H1 (cell line): ENCODE data around the gene EIPR1. TPM values are rescaled to one million over a fixed set of nuclear protein-coding genes. Genes with fewer than 3 reads are reported as not detected.

Experiments
- CTCF ChIA-PET: fragments of 300-600 bp; sonication (Branson Sonifier 250); formaldehyde crosslinking; loops from one replicate; lab custom pipeline; 2021; ENCODE audit not compliant: partially characterized antibody; lab: Charles Lee
- POLR2A ChIA-PET: fragments of 300-600 bp; sonication (Branson Sonifier 250); formaldehyde crosslinking; loops from one replicate; lab custom pipeline; 2021; ENCODE audit warnings: inconsistent platforms; ENCODE audit not compliant: partially characterized antibody; lab: Charles Lee
- DNase-seq, 2 experiments: peaks; one replicate each; pipeline versions ENCODE4 v3.0.0 to v3.0.0-alpha.2; 2010 to 2022; ENCODE audit warnings: low spot score in 2 of 2, low read depth in 1 of 2, mixed read lengths in 1 of 2
- FAIRE-seq: peaks from 2 replicates; lab custom pipeline; 2011; peaks lifted over from hg19 to GRCh38; lab: Jason Lieb, UNC
- H2AFZ ChIP-seq: 2 replicates; pipeline ENCODE4 v1.8.1; 2012; ENCODE audit warnings: low read length, inconsistent platforms
- H2AK5ac ChIP-seq: 2 replicates; pipeline ENCODE4 v1.6.1; 2013; ENCODE audit warnings: low read depth, low read length
- H2BK120ac ChIP-seq: replicated peaks from 2 replicates; pipeline ENCODE3; 2013; ENCODE audit warnings: low read depth, low read length, inconsistent platforms
- H2BK12ac ChIP-seq: 2 replicates; pipeline ENCODE4 v1.6.1; 2013; ENCODE audit warnings: low read depth, low read length
- H2BK15ac ChIP-seq: 2 replicates; pipeline ENCODE4 v1.6.1; 2013; ENCODE audit warnings: low read length
- H2BK20ac ChIP-seq: 2 replicates; pipeline ENCODE4 v1.6.1; 2013; ENCODE audit warnings: low read length
- H2BK5ac ChIP-seq: 2 replicates; pipeline ENCODE4 v1.6.1; 2013; ENCODE audit warnings: low read depth, low read length
- H3K14ac ChIP-seq: 2 replicates; pipeline ENCODE4 v1.6.1; 2013; ENCODE audit warnings: inconsistent platforms; ENCODE audit not compliant: insufficient read length
- H3K18ac ChIP-seq: 2 replicates; pipeline ENCODE4 v1.6.1; 2013; ENCODE audit warnings: low read length; ENCODE audit errors: extremely low read depth
- H3K23ac ChIP-seq: 2 replicates; pipeline ENCODE4 v1.6.1; 2013; ENCODE audit warnings: inconsistent platforms; ENCODE audit not compliant: insufficient read length
- H3K23me2 ChIP-seq: 2 replicates; pipeline ENCODE4 v1.6.1; 2013; ENCODE audit warnings: low read depth, low read length
- H3K27ac ChIP-seq: 2 replicates; pipeline ENCODE4 v1.6.1; 2011; ENCODE audit warnings: low read depth, low read length, inconsistent platforms
- H3K27me3 ChIP-seq, 4 experiments: replicated peaks in 1 of 4; 1 replicate in 1 of 4; 2 replicates in 3 of 4; pipeline versions ENCODE4 v1.6.1 to v1.8.1; 2011 to 2013; ENCODE audit warnings: low read length in 3 of 4, mild to moderate bottlenecking in 3 of 4, inconsistent platforms in 2 of 4, mixed read lengths in 2 of 4, moderate library complexity in 1 of 4; ENCODE audit not compliant: control insufficient read depth in 3 of 4, insufficient read depth in 3 of 4; ENCODE audit errors: extremely low read depth in 1 of 4
- H3K36me3 ChIP-seq, 4 experiments: 2 replicates each; pipeline versions ENCODE4 v1.6.1 to v1.8.1; 2011 to 2013; ENCODE audit warnings: mild to moderate bottlenecking in 4 of 4, low read length in 3 of 4, moderate library complexity in 2 of 4, control low read depth in 1 of 4, inconsistent platforms in 1 of 4; ENCODE audit not compliant: insufficient read depth in 4 of 4, control insufficient read depth in 2 of 4
- H3K4ac ChIP-seq: replicated peaks from 2 replicates; pipeline ENCODE3; 2013; ENCODE audit warnings: low read length, low read depth, mixed read lengths, inconsistent platforms; ENCODE audit not compliant: insufficient read length
- H3K4me1 ChIP-seq, 4 experiments: replicated peaks in 1 of 4; 1 replicate in 1 of 4; 2 replicates in 3 of 4; pipeline versions ENCODE4 v1.6.1 to v1.8.1; 2011 to 2013; ENCODE audit warnings: low read length in 3 of 4, inconsistent platforms in 2 of 4, mixed read lengths in 1 of 4; ENCODE audit not compliant: insufficient read depth in 4 of 4, control insufficient read depth in 3 of 4
- H3K4me2 ChIP-seq, 2 experiments: 2 replicates each; pipeline versions ENCODE4 v1.6.1 to v1.8.1; 2011 to 2013; ENCODE audit warnings: low read depth in 2 of 2, low read length in 2 of 2, control low read depth in 1 of 2, inconsistent platforms in 1 of 2, mild to moderate bottlenecking in 1 of 2; ENCODE audit not compliant: insufficient read depth in 1 of 2
- H3K4me3 ChIP-seq, 4 experiments: fragments of 200-600, 300-600 bp in 1 of 4; sonication (generic), shearing (Covaris generic), sonication (Bioruptor Twin) in 1 of 4; 2 replicates each; pipeline versions ENCODE4 v1.5.1 to v1.8.1; 2011 to 2016; ENCODE audit warnings: low read length in 4 of 4, low read depth in 3 of 4, control low read depth in 2 of 4, inconsistent platforms in 2 of 4, mild to moderate bottlenecking in 2 of 4, mixed read lengths in 1 of 4, moderate library complexity in 1 of 4; ENCODE audit not compliant: insufficient read depth in 2 of 4; ENCODE audit errors: extremely low read depth in 1 of 4
- H3K56ac ChIP-seq: replicated peaks from 2 replicates; pipeline ENCODE3; 2013; ENCODE audit warnings: low read depth, mild to moderate bottlenecking, mixed read lengths, low read length, inconsistent platforms; ENCODE audit not compliant: insufficient read length
- H3K79me1 ChIP-seq: 2 replicates; pipeline ENCODE4 v1.6.1; 2013; ENCODE audit warnings: low read depth, low read length, control low read depth
- H3K79me2 ChIP-seq, 2 experiments: 2 replicates each; pipeline versions ENCODE4 v1.6.1 to v1.8.1; 2012 to 2013; ENCODE audit warnings: low read length in 2 of 2, mild to moderate bottlenecking in 2 of 2, inconsistent platforms in 1 of 2; ENCODE audit not compliant: insufficient read depth in 2 of 2, control insufficient read depth in 1 of 2
- H3K9ac ChIP-seq, 4 experiments: replicated peaks in 1 of 4; 1 replicate in 1 of 4; 2 replicates in 3 of 4; pipeline versions ENCODE4 v1.6.1 to v1.8.1; 2011 to 2013; ENCODE audit warnings: low read depth in 3 of 4, low read length in 3 of 4, control low read depth in 2 of 4, mild to moderate bottlenecking in 2 of 4, moderate library complexity in 2 of 4, inconsistent platforms in 1 of 4; ENCODE audit errors: extremely low read depth in 1 of 4
- H3K9me3 ChIP-seq, 2 experiments: 2 replicates each; pipeline versions ENCODE4 v1.6.1 to v1.8.1; 2012 to 2013; ENCODE audit warnings: mild to moderate bottlenecking in 2 of 2, moderate library complexity in 2 of 2, control low read depth in 1 of 2, inconsistent platforms in 1 of 2, low read depth in 1 of 2, low read length in 1 of 2, mixed read lengths in 1 of 2; ENCODE audit not compliant: insufficient read depth in 2 of 2
- H4K20me1 ChIP-seq, 2 experiments: replicated peaks in 1 of 2; 2 replicates each; pipeline versions ENCODE3 to v1.8.1; 2011 to 2013; ENCODE audit warnings: inconsistent platforms in 2 of 2, low read length in 2 of 2, mild to moderate bottlenecking in 1 of 2; ENCODE audit not compliant: insufficient read depth in 2 of 2, control insufficient read depth in 1 of 2
- H4K5ac ChIP-seq: 2 replicates; pipeline ENCODE4 v1.6.1; 2013; ENCODE audit warnings: low read length, low read depth, mixed read lengths, inconsistent platforms; ENCODE audit not compliant: insufficient read length
- H4K8ac ChIP-seq: 2 replicates; pipeline ENCODE4 v1.8.0; 2013; ENCODE audit warnings: mild to moderate bottlenecking, moderate library complexity, low read length, inconsistent platforms; ENCODE audit not compliant: insufficient read depth; ENCODE audit errors: extremely low read depth
- H4K91ac ChIP-seq: replicated peaks from 2 replicates; pipeline ENCODE3; 2013; ENCODE audit warnings: low read length, mixed read lengths, inconsistent platforms; ENCODE audit not compliant: insufficient read length
- BCL11A ChIP-seq, 2 experiments: IDR thresholded peaks; one replicate each; pipeline ENCODE4 v1.6.1; 2011; ENCODE audit warnings: low read depth in 2 of 2, low read length in 2 of 2, mild to moderate bottlenecking in 2 of 2
- BRCA1 ChIP-seq: IDR thresholded peaks from 2 replicates; pipeline ENCODE4 v1.6.1; 2012; ENCODE audit warnings: low read depth, low read length, improper control_type of control experiment
- CREB1 ChIP-seq: IDR thresholded peaks from 2 replicates; pipeline ENCODE4 v1.6.1; 2012; ENCODE audit warnings: inconsistent platforms
- EP300 ChIP-seq, 2 experiments: IDR thresholded peaks; 1 replicate in 1 of 2; 2 replicates in 1 of 2; pipeline ENCODE4 v1.6.1; 2011 to 2012; ENCODE audit warnings: low read depth in 2 of 2, low read length in 2 of 2, mild to moderate bottlenecking in 2 of 2, borderline replicate concordance in 1 of 2, inconsistent platforms in 1 of 2, moderate library complexity in 1 of 2
- NRF1 ChIP-seq: IDR thresholded peaks from 2 replicates; pipeline ENCODE4 v1.6.1; 2011; ENCODE audit warnings: mild to moderate bottlenecking, low read depth, low read length, improper control_type of control experiment
- POLR2AphosphoS5 ChIP-seq: IDR thresholded peaks from 2 replicates; pipeline ENCODE4 v1.6.1; 2011; ENCODE audit warnings: low read depth, low read length
- SIRT6 ChIP-seq: IDR thresholded peaks from one replicate; pipeline ENCODE4 v1.7.1; 2012; ENCODE audit warnings: low read length, inconsistent platforms
- TAF7 ChIP-seq: optimal IDR thresholded peaks from 2 replicates; pipeline ENCODE3; 2011; ENCODE audit warnings: low read depth, mild to moderate bottlenecking, inconsistent platforms, low read length, moderate library complexity, borderline replicate concordance
- WGBS, 2 experiments: shearing (Covaris generic) in 1 of 2; methylation state at CpG; one replicate each; pipeline versions ENCODE4 v1.1.6 to v1.1.7; 2013 to 2015; ENCODE audit warnings: low lambda C conversion rate in 2 of 2, mixed read lengths in 2 of 2, inconsistent platforms in 1 of 2, low coverage in 1 of 2, missing lambda C conversion rate in 1 of 2; ENCODE audit not compliant: insufficient replicate concordance in 2 of 2, insufficient coverage in 1 of 2, insufficient read length in 1 of 2; ENCODE audit errors: extremely low coverage in 1 of 2, missing lambda C conversion rate in 1 of 2; 5-methylcytosine and 5-hydroxymethylcytosine counted together
- polyA plus RNA-seq, 7 experiments: library from polyadenylated mRNA; depleted of rRNA in 3 of 7; stranded (reverse) in 5 of 7; unstranded in 2 of 7; fragments of >200 nt in 5 of 7; fragments of 200-250 nt in 2 of 7; gene quantifications; 1 replicate in 5 of 7; 2 replicates in 1 of 7; 4 replicates in 1 of 7; pipeline versions ENCODE4 v1.2.1 to v1.2.3, GENCODE V29; 2011 to 2013; ENCODE audit warnings: missing spikeins in 2 of 7, mixed read lengths in 2 of 7
- total RNA-seq: library from RNA; stranded (reverse); fragmentation: NEBNext Ultra II Directional; extraction: Animal tissue kit (Norgen Biotek cat#: 25700); gene quantifications from 2 replicates; pipeline ENCODE4 v1.2.1, GENCODE V29; 2021
- TF ChIP-seq, protein P1 (sequence below), 3 experiments: IDR thresholded peaks; 1 replicate in 2 of 3; 2 replicates in 1 of 3; pipeline versions ENCODE4 v1.5.1 to v1.6.1; 2011; ENCODE audit warnings: low read length in 3 of 3, mild to moderate bottlenecking in 3 of 3, inconsistent platforms in 2 of 3, low read depth in 1 of 3, moderate library complexity in 1 of 3; ENCODE audit not compliant: insufficient read depth in 1 of 3; ENCODE audit errors: control extremely low read depth in 1 of 3

EIPR1 gene
- total and polyA plus RNA-seq, 2 of the 8 experiments (the other 6 are each of a cell fraction or from before 2014, with no cell fraction given): 26.3 to 56.4 TPM

DNA sequence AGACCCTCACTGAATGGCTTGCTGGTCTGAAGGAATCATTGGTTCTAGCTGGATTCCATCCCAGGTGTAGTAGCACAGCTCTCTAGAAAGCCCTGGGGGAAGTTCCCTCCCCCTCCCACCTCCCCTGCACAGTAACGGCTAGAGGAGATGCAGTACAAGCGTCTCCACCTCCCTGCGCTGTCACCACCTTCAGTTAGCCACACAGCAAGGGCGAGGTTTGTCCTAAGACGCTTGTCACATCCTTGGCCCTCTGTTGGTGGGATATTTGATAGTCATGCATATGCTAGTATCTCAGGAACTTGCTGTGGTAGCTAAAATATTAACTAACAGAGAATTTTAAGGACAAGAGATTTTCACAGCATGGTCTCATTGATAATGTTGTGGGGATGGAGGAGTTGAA lies 21.2 kb upstream of the EIPR1 start:
- Histone ChIP-seq H2AK5ac (no peak overlapping the region), H2BK120ac (no peak overlapping the region), H2BK20ac (no peak overlapping the region), H3K4me1 (peaks cover 0 to 12% (median 8%) of the 10 kb centered on the region in 4 experiments; a peak in 6 of 7 replicates), H3K56ac (no peak overlapping the region)
- TF ChIP-seq SIRT6 (no peak), BCL11A (IDR thresholded peaks at IDR 0.05; ENCODE audit: low read depth in 2 of 2, low read length in 2 of 2) (no peak), NRF1 (no peak), EP300 (IDR thresholded peaks at IDR 0.05; ENCODE audit: borderline replicate concordance in 1 of 2, low read depth in 2 of 2, low read length in 2 of 2) (no peak), CREB1 (no peak), BRCA1 (no peak), POLR2AphosphoS5 (no peak), TAF7 (no peak)
- TF ChIP-seq, protein P1, sequence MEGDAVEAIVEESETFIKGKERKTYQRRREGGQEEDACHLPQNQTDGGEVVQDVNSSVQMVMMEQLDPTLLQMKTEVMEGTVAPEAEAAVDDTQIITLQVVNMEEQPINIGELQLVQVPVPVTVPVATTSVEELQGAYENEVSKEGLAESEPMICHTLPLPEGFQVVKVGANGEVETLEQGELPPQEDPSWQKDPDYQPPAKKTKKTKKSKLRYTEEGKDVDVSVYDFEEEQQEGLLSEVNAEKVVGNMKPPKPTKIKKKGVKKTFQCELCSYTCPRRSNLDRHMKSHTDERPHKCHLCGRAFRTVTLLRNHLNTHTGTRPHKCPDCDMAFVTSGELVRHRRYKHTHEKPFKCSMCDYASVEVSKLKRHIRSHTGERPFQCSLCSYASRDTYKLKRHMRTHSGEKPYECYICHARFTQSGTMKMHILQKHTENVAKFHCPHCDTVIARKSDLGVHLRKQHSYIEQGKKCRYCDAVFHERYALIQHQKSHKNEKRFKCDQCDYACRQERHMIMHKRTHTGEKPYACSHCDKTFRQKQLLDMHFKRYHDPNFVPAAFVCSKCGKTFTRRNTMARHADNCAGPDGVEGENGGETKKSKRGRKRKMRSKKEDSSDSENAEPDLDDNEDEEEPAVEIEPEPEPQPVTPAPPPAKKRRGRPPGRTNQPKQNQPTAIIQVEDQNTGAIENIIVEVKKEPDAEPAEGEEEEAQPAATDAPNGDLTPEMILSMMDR (IDR thresholded peaks at IDR 0.05; ENCODE audit: control extremely low read depth in 1 of 3, insufficient read depth in 1 of 3, low read depth in 1 of 3, low read length in 3 of 3): peak in 1 of 3 experiments; percentile 9; a peak in 1 of 4 replicates
- TF ChIP-seq, all 59 proteins: peak for 1
- Histone ChIP-seq H3K27me3 (no peaks in the 10 kb centered on the region), H3K18ac (no peak overlapping the region), H2BK15ac (no peak overlapping the region), H3K23me2 (no peaks in the 10 kb centered on the region), H4K5ac (no peak overlapping the region), H3K4ac (no peak overlapping the region), H3K36me3 (peaks cover 2 to 13% (median 2%) of the 10 kb centered on the region in 4 experiments; a peak in 6 of 8 replicates), H4K8ac (no peak overlapping the region), H3K9me3 (peaks cover 2 to 9% of the 10 kb centered on the region in 2 experiments; a peak in 2 of 4 replicates), H2BK12ac (no peak overlapping the region), H3K79me2 (peaks cover 0 to 8% of the 10 kb centered on the region in 2 experiments; a peak in 1 of 4 replicates), H2BK5ac (no peak overlapping the region), H2AFZ (no peak overlapping the region), H4K20me1 (peaks cover 0 to 3% of the 10 kb centered on the region in 2 experiments), H3K4me2 (peak overlapping the region; percentile 22 to 25; a peak in 1 of 4 replicates), H4K91ac (no peak overlapping the region), H3K4me3 (no peak overlapping the region; a peak in 1 of 8 replicates), H3K23ac (no peak overlapping the region), H3K79me1 (peaks cover 10% of the 10 kb centered on the region; the same call in 1 of the 2 replicates), H3K14ac (no peak overlapping the region), H3K9ac (no peak overlapping the region), H3K27ac (no peak overlapping the region)
- POLR2A ChIA-PET: interaction anchor here (0.9 to 1.2 kb wide), 3 partner anchors 10 to 21 kb away, joined by 3 read pairs; partner anchors contain the start of gene EIPR1
- FAIRE-seq: no peak
- CTCF ChIA-PET: interaction anchor here (0.5 to 3.2 kb wide), 5 partner anchors 13 to 206 kb away, joined by 3 to 13 read pairs (median 5); no protein-coding TSS in a partner anchor
- no peak for DNase-seq
- 87% methylated on average over 5 of the region's 5 CpGs; no CpG with 5 or more reads in 1 of the 2 experiments for WGBS, 2 experiments
